GM21390 (cell line): Measurements from ENCODE around the gene ADORA2A.

ENCODE experiments used
- ATAC-seq: cut with Tn5 transposase; IDR thresholded peaks from one replicate; pipeline ENCODE4 v1.9.1; 2021; ENCODE audit not compliant: unreplicated experiment

Gene ADORA2A

DNA sequence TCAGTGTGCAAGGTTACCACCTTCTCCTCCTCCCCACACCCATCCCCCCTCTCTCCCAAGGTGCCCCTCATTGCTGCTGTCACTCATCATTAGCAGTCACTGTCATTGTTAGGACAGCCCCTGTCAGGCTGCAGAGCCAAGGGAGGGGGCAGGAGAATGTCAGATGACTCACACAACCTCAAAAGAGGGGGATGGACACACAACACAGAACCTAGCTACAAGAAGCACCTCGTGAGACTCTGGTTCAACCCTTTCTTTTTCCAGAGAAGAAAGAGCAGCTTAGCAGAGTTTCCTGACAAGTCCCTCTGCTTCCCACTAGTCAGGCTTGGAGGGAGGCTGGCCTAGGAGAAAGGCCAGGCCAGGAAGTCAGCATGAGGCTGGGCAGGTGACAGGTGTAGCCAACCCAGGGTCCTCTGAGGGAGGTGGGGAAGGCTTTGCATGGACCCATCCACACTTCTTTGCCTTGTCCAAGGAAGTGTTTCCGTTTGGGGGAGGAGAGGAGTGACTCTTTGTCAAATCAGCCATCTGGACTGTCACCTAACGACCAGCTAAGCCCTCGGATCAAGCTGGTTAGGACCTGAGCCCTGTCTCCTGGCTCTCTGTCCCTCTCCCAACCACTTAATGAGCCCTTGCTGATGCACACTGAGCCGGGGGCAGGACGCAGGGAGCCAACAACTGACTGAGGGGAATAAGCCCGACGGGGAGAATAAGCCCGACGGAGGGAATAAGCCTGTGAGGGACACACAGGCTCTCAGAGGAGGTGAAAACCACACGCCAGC, 18.3 kb downstream of the ADORA2A start:
- no peak for ATAC-seq

DNA sequence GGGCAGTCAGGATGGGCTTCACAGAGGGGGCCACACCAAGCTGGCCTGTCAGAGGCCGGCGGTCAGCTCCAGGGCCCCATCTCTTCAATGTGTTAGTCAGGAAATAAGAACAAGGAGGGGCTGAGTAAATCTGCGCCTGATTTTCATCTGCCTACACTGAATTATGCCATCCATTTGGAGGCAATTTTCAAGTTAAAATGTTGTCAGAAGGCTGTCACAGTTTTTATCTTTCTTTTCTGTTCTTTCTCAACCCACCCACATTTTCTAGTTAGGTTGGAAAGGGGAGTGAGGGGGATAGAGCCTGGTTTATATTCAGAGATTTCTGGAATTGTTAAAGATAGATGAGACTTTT, 18.8 kb downstream of the ADORA2A start:
- ATAC-seq = no peak

DNA sequence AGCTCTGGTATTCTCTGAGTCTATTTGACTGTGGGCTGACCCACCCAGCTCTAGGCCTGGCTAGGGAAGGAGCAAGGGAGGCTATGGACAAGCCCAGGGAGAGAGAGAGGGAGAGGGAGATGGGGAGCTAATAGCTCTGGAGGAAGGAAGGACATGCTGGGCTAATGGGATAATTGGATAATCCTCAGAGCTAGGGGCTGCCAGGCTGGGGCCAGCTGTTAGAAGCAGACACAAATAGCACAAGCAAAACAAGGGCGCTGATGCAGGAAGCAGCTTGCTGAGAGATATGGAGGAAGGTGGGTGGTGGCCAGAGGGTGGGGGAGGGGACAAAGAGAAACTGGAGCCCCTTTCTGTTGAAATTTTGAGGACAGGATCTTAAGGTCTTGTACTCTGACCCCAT, 23.2 kb downstream of the ADORA2A start:
- no peak for ATAC-seq

DNA sequence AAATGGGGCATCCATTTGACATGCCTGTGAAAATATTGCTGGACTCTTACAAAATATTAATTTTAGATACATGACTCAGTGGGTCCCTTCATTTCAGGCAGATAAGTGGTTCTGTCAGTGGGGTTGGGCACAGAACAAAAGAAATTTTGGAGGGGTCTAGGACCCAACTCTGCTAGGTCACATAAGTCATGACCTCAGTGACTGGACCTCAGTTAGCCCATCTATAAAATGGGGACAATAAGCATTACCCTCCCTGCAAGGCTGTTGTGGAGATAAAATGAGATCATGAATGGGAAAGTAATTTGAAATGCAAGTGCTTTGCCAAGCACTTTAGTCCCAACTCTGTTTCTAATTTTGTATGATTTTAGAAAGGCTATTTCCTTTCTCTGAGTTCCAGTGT, 23.8 kb downstream of the ADORA2A start:
- no peak for ATAC-seq

DNA sequence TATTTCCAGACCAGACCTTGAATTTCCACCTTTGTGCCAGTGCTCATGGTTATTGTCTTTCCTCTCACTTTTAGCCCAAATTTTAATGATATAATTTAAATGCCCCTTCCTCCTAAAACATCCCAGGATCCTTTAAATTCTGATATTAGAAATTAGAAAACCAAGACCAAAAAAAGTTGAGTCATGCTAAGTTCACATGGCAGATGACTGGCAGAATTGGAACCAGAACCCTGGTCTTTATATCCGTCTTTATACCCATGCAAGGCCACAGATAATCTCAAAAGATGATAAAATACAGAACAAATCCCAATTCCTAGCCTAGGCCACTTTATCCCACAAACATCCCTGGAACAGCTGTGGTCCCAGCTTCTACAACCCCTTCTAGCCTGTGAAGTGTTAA, 26.5 kb downstream of the ADORA2A start:
- no peak for ATAC-seq

DNA sequence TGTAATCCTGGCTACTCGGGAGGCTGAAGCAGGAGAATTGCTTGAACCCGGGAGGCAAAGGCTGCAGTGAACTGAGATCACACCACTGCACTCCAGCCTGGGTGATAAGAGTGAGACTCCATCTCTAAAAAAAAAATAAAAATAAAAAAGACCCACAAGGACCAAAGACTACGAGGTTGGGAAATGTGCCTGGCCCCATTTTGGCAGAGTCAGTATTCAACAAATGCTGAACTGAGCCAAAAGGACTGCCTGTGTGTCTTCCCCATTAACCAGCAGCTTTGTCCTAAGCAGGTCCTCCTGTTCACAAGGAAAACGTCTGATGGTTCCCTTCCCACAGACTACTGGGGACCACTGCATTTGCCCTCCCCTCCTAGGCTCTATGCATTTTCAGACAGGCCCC, 27.6 kb downstream of the ADORA2A start:
- no peak for ATAC-seq

DNA sequence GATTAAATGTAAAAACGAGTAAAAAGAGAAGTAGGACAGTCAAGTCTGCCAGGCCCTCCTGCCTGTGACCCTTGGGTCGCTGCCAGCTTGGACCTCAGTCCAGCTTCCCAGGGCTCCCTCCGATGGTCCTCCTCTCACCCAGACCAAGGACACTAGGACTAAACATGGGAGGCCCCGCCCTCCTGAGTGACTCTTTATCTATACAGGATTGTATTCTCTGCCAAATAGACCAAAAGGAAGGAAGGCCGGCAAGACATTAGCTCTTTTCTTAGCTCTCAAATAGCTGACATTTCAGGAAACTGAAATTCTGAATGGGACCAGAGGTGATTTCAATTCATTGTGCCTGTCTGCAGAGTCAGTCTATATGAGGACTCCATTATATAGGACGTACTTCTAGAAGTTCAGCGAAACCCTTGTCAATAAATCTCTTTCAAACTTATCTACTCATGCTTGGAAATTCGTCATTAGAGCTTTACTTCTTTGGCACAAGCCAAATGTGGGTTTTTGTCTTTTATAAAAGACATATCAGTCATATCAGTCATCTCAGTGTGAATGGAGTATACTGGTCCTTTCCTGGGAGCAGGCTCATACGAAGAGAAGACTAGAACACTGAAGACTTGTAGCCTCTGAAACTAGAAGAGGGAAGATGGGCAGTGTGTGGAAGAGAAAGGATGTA, 28.5 kb downstream of the ADORA2A start:
- ATAC-seq = no peak

DNA sequence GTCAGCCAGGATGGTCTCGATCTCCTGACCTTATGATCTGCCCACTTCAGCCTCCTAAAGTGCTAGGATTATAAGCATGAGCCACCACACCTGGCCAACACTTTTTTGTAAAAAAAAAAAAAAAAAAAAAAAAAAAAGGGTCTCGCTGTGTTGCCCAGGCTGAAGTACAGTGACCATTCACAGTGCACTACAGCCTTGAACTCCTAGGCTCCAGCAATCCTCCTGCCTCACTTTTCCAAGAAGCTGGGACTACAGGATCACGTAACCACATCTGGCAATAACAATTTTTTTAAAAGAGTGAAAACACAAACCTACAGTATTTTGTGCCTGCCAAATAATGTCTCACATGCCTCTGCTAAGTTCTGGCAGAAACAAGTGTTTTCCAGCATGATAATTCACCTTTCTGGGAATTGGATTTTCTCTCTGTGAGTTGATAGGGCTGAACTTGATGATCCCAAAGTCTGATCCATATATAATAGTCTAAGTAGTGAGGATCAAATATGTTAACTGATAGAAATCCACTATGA, 30.6 kb downstream of the ADORA2A start:
- no peak for ATAC-seq

DNA sequence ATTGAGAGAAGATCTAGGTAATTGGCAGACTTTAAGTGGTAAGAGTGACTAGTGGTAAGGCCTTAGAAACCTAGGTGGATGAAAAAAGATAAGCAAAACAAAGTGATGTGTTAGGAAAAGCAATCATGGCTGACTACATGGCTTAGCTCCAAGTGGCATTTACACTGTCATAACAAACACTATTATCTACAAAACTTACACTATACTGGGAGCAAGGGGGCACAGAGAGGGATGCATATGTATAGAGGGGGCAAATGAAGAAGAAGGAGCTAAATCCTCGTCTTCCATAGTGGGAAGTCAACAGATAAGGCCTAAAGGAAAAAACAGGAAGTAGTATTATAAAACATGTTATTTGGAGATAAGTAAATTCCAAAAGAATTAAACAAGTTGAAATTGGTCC, 32.5 kb downstream of the ADORA2A start:
- no peak for ATAC-seq

DNA sequence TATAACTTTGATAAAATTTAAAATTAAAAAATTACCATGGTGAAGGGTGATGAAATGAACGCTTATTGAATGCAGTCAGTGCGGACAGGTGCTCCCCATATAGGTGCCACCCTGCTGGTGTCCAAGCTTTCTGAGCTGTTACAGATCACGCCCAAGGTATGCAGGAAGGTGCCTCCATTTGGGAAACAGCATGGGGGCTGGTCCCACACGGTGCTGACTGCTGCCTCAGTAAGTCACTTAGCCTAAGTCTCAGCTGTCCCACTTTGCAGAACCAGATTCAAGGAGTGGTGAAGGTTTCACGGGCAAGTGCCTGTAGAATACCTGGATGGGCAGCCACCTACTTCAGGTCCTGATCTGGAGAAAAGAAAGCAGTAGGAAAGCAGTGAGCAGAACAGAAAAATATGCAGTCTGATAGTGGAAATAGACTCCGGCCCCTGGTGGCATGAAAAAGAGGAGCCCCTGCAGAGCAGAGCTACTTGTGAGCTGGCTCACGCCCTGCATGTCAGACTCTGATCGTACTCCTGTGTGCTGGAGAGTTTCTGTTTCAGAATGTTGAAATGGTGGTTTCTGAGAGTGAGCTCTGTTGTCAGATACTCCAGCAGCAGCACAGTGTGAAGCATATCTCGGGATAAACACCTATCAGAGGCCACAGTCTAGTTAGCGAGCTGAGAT, 33.2 kb downstream of the ADORA2A start:
- no peak for ATAC-seq

DNA sequence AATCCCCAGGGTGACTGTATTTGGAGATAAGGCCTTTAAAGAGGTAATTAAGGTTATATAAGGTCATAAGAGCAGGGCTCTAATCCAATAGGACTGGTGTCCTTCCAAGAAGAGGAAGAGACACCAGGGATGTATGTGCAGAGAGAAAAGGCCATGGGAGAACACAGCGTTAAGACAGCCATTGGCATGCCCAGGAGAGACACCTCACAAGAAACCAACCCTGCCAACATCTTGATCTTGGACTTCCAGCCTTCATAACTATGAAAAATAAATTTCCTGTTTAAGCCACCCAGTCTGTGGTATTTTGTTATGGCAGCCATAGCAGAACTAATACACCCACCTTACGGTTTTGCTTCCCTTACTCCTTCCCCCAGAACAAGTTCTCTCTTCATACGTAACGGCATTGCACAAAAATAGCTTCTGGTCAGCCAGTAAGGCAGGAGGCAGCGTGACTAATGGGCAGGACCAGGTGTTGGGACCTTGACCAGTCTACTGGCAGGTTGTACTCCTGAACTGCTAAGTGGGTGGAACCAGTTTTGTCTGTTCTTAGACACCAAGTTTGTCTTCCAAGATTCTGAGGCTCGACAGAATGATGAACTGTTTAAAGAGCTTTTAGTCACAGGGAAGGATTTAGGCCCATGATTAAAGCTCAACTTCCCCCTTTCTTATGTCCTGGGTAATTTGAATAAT, 35.8 kb downstream of the ADORA2A start:
- ATAC-seq = no peak

DNA sequence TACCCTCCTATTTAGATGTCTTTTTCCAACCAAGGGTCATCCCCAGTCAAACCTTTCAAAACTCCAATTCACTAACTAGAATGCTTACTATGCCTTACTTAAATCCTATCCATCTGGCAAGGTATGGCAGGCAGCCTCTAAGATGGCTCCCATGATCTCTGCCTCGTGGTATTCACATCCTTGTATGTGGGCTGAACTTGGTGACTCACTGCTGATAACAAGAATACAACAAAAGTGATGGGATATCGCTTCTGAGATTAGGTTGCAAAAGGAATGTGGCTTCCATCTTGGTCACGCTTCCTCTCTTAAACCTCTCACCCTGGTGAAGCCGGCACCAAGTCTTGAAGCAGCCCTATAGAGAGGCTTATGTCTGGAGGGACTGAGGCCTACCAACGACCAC, 38.2 kb downstream of the ADORA2A start:
- no peak for ATAC-seq

DNA sequence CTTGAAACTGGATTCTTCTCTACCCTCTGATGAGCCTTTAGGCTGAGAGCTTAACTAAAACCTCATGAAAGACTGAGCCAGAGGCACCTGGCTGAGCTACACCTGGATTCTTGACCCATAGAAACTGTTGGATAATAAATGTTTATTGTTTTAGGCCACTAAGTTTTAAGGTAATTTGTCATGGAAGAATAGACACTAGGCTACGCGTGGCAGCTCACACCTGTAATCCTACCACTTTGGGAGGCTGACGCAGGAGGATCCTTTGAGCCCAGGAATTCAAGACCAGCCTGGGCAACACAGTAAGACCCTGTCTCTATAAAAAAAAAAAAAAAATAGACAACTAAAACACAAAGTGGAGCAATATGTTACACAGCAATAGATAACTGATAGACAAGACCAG, 38.6 kb downstream of the ADORA2A start:
- no peak for ATAC-seq

DNA sequence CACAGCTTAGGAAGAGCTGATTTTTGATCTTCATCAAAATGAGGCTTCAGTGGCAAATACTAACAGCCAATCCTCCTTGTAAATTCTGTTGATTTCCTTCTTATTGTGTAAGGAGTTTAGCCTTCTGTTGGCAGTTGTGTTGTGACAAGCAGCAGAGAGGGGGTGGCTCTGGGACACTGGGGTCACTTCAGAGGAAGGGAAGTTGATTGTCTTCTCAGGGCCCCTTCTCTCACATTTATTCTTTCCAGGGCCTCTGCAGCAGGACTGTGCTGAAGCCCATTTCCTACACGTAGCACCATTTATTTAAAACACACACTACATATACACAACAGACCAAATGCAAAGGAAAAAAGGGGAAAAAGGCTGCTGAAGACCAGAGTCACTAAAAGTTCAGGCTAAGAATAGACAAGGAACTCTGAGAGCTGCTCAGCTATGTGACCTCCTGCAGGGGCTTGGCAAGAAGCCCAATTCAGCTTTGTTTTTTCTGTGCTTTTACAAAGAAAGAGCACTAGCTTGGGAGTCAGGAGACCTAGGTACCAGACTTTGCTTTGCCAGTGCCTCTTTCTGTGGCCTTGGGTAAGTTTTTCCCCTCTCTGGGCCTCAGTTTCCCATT, 39.4 kb downstream of the ADORA2A start:
- no peak for ATAC-seq

DNA sequence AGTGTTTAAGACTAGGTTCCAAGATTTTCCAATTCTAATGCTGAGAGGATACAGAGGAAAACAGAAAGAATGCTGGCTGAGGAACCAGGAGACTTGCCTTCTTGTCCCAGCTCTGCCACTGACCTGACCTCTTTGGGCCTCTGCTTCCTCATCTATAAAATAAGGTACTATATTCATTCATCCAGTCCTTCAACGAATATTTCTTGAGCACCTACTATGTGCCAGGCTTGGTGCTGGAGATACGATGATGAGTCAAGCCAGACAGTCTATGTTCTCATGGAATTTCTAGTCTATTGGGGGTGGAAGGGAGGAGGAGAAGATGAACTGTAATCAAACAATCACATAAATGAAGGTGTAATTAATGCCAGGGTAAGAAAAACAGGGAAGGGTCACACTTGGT, 39.9 kb downstream of the ADORA2A start:
- no peak for ATAC-seq

DNA sequence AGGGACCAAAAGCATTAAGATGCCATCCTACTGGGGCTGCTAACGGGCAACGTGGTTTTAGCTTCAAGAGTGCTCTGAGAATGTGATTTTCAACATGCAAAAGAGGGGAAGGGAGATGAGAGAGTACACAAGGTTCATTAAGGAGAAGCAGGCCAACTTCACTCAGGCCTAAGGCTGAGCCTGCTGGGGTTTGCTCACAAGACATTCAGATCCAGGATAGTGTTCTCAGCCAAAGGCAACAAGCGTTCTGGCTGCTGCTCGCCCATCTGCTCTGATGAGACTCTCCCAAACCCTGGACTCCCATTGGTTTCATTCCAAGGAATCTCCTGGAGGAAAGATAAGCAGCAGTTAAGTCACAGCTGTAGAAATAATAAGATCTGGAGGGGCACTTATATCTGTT, 44.2 kb downstream of the ADORA2A start:
- ATAC-seq = no peak

DNA sequence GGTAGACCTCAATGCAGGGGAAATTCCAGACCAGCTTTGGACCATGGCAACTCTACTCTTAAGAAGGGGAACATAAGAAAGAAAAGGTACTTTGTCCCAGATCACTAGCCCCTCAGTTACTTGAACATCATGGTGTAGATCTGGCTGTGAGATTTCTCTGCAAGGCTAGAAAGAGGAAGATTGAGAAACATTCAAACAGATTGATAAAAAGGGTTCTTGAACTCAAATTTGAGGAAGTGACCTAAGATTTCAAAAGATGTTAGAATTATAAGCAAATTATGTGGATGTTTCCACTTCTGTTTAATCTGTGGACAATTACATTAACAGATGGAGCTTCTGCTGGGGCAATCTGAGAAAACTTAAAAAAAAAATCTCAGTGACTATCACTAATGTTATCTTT, 45.9 kb downstream of the ADORA2A start:
- ATAC-seq = no peak

DNA sequence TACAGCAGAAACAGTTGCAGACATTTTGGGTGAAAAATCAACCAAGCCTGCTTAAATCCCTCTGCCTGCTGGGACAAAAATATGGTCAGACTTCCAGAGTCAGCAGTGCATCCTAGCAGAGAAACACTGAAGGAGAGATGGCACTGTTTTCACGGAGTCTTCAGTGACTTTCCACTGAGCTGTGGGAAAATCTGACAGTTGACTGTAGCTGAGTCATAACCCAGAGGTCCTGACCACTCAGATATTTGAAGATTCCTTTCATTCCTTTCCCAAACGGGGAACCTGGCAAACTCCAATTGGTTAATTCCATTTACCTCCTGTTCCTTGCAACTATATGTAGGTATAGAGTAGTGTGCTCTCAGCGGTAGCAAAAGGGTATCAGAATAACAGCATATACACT, 46.8 kb downstream of the ADORA2A start:
- no peak for ATAC-seq

DNA sequence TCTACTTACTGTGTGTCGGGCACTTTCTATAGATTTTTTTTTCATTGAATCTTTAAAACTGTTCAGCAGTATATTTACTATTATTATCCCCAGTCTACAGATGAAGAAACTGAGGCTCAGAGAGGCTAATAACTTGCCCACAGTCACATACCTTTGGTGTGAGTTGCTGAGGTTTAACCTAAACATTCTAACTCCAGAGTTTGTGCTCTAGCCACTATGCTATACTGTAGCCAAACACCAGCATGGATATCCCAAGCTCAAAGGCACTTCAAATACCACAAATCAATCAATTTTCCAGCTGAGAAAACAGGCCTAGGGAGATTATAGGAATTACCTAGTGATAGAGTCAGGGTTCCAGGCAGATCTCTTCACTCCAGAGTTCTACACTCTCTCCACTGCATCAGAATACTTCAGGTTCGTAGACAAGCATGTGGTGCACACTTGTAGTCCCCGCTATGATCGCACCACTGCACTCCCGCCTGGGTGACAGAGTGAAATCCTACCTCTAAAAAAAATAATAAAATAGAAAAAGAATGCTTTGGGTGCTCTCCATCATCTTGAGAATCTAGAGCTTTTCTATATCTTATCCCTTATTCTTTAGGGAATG, 47.4 kb downstream of the ADORA2A start:
- no peak for ATAC-seq

DNA sequence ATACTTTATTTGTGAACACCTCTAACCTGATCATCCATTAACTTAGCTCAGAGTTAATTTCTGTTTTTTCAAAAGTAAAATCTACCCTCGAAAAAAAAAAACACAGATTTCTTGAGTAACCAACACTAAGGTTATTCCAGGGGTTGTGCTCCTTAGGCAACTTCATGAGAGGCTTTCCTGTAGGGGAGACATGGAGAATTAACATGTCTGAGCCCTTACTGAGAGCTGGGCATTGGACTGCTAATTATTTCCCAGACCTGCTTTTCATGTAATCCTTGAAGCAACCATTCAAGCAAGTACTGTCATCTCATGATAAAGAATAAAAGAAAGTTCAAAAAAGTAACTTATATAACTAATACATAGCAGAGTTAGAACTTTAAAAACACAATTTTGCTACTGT, 54.2 kb downstream of the ADORA2A start:
- no peak for ATAC-seq

DNA sequence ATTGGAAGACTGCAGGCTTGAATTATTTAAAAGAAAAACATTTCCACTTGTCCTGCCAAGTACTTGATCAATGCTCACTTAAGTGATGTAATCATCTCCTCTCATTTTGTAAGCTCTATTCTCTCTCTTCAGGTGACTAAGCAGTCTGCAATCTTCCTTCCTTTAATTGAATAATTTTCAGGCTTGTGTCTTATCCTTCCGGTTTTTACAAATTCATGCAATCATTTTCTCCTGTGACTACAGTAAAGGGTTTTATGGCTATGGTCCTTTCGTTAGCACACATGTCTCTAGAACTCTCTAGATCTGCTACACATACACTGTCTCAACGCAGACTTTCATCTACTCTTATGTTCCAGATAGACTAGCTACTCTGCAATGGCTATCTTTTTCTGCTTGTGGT, 55.2 kb downstream of the ADORA2A start:
- no peak for ATAC-seq
